Ishikawa (cell line): Measurements from ENCODE around the gene RFNG.

ENCODE experiments used
- CEBPB ChIP-seq: IDR thresholded peaks from 2 replicates; pipeline ENCODE4 v1.6.1; 2012
- CREB1 ChIP-seq: IDR thresholded peaks from 2 replicates; pipeline ENCODE4 v1.6.1; 2012; ENCODE audit warnings: low read depth
- EGR1 ChIP-seq: IDR thresholded peaks from 2 replicates; pipeline ENCODE4 v1.6.1; 2012
- EP300 ChIP-seq: IDR thresholded peaks from 2 replicates; pipeline ENCODE4 v1.6.1; 2012; ENCODE audit warnings: borderline replicate concordance
- FOXM1 ChIP-seq: IDR thresholded peaks from 2 replicates; pipeline ENCODE4 v1.6.1; 2012; ENCODE audit warnings: low read depth, borderline replicate concordance
- NFIC ChIP-seq: IDR thresholded peaks from 2 replicates; pipeline ENCODE4 v1.6.1; 2012
- RAD21 ChIP-seq: IDR thresholded peaks from 2 replicates; pipeline ENCODE4 v1.6.1; 2012; ENCODE audit warnings: low read depth
- TAF1 ChIP-seq: IDR thresholded peaks from 2 replicates; pipeline ENCODE4 v1.6.1; 2012; ENCODE audit warnings: low read depth, mild to moderate bottlenecking
- TCF12 ChIP-seq: IDR thresholded peaks from 2 replicates; pipeline ENCODE4 v1.6.1; 2012; ENCODE audit warnings: low read depth
- TEAD4 ChIP-seq: IDR thresholded peaks from 2 replicates; pipeline ENCODE4 v1.6.1; 2012
- YY1 ChIP-seq: IDR thresholded peaks from 2 replicates; pipeline ENCODE4 v1.6.1; 2012; ENCODE audit warnings: low read depth
- ZBTB7A ChIP-seq: IDR thresholded peaks from 2 replicates; pipeline ENCODE4 v1.6.1; 2012; ENCODE audit warnings: low read depth
- TF ChIP-seq, protein P1 (sequence below): IDR thresholded peaks from 2 replicates; pipeline ENCODE4 v1.6.1; 2012
- TF ChIP-seq, protein P2 (sequence below): IDR thresholded peaks from 2 replicates; pipeline ENCODE4 v1.6.1; 2012
- TF ChIP-seq, protein P3 (sequence below): IDR thresholded peaks from 2 replicates; pipeline ENCODE4 v1.6.1; 2012; ENCODE audit warnings: low read depth, mild to moderate bottlenecking

The RFNG gene, protein sequence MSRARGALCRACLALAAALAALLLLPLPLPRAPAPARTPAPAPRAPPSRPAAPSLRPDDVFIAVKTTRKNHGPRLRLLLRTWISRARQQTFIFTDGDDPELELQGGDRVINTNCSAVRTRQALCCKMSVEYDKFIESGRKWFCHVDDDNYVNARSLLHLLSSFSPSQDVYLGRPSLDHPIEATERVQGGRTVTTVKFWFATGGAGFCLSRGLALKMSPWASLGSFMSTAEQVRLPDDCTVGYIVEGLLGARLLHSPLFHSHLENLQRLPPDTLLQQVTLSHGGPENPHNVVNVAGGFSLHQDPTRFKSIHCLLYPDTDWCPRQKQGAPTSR

DNA sequence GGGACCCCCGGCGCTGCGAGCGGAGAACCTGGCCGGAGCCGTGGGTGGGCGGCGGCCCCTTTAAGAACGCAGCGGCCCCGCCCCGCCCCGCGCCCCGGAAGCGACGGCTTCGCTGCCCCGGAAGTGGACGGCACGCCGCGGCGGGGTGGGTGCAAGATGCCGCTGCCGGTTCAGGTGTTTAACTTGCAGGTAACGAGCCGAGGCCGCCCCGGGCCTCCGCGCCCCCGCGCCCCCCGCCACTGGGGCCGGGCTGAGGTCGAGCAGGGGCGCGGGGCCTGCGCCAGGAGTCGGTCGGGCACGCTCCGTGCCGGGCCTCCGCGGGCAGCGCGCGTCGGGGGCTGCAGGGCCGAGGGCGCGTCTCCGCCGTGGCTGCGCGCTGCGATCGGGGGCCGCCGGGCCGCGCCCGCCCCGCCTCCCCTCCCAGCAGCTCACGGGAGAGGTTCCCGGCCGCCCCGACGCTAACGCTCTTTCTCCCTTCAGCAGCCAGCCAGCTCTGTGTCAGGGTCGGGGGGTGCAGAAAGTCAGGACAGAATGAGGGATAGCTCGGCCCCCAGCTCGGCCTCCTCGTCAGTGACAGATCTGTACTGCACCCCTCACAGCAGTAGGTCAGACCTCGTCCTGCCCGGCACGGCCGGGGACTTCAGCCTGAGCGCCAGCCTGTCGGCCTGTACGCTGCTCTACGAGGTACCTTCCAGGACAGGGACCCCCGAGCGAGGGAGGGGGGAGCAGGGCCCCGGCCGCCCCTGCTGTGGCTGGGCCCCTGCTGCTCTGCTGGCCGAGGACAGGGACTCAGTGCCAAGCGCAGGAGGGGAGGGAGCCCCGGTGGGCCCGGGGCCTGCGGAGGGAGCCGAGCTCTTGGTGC lies at the start of gene RFNG, which contains the start of gene GPS1:
RFNG (minus strand) TSS at position 36 of the 862 bp plus-strand sequence. CDS start 45 bp downstream, outside the sequence.
GPS1 (plus strand) TSS at position 123 of the 862 bp plus-strand sequence; CDS start at position 157, 34 bp downstream.
- TF ChIP-seq CEBPB (no peak), YY1 (peak; percentile 71; the same call in 1 of the 2 replicates), ZBTB7A (0 out of 2 replicates have a peak, but pooled peaks have one; percentile 8), TCF12 (no peak), EGR1 (peak; percentile 34; the same call in 1 of the 2 replicates), TAF1 (peak; percentile 71)
- TF ChIP-seq, protein P1, sequence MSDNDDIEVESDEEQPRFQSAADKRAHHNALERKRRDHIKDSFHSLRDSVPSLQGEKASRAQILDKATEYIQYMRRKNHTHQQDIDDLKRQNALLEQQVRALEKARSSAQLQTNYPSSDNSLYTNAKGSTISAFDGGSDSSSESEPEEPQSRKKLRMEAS: peak; percentile 52

DNA sequence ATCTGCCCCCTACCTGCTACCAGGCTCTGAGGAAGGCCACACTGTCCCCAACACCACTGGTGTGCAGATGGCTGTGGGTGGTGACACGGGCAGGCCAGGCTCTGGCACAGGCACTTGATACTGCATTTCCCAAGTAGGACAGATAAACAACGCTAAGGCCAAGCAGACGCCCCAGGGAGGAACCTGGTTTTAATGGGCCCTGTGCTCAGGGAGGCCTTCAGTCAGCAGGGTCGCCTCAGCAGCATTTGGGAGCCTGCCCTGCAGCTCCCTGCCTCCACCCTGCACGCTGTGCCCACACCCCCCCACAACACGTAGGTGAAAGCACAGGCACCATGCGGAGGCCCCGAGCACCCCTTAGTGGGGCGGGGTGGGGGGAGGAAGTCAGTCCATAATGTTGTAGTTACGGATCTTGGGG lies 49.7 kb upstream of the RFNG start:
- TF ChIP-seq ZBTB7A (no peak), YY1 (no peak), NFIC (no peak), CEBPB (no peak), FOXM1 (no peak), TAF1 (no peak), RAD21 (no peak), EP300 (no peak), EGR1 (no peak), TEAD4 (no peak), CREB1 (no peak), TCF12 (no peak)
- TF ChIP-seq, protein P2, sequence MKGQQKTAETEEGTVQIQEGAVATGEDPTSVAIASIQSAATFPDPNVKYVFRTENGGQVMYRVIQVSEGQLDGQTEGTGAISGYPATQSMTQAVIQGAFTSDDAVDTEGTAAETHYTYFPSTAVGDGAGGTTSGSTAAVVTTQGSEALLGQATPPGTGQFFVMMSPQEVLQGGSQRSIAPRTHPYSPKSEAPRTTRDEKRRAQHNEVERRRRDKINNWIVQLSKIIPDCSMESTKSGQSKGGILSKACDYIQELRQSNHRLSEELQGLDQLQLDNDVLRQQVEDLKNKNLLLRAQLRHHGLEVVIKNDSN: no peak
- TF ChIP-seq, protein P1: no peak
- TF ChIP-seq, protein P3, sequence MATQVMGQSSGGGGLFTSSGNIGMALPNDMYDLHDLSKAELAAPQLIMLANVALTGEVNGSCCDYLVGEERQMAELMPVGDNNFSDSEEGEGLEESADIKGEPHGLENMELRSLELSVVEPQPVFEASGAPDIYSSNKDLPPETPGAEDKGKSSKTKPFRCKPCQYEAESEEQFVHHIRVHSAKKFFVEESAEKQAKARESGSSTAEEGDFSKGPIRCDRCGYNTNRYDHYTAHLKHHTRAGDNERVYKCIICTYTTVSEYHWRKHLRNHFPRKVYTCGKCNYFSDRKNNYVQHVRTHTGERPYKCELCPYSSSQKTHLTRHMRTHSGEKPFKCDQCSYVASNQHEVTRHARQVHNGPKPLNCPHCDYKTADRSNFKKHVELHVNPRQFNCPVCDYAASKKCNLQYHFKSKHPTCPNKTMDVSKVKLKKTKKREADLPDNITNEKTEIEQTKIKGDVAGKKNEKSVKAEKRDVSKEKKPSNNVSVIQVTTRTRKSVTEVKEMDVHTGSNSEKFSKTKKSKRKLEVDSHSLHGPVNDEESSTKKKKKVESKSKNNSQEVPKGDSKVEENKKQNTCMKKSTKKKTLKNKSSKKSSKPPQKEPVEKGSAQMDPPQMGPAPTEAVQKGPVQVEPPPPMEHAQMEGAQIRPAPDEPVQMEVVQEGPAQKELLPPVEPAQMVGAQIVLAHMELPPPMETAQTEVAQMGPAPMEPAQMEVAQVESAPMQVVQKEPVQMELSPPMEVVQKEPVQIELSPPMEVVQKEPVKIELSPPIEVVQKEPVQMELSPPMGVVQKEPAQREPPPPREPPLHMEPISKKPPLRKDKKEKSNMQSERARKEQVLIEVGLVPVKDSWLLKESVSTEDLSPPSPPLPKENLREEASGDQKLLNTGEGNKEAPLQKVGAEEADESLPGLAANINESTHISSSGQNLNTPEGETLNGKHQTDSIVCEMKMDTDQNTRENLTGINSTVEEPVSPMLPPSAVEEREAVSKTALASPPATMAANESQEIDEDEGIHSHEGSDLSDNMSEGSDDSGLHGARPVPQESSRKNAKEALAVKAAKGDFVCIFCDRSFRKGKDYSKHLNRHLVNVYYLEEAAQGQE: no peak

DNA sequence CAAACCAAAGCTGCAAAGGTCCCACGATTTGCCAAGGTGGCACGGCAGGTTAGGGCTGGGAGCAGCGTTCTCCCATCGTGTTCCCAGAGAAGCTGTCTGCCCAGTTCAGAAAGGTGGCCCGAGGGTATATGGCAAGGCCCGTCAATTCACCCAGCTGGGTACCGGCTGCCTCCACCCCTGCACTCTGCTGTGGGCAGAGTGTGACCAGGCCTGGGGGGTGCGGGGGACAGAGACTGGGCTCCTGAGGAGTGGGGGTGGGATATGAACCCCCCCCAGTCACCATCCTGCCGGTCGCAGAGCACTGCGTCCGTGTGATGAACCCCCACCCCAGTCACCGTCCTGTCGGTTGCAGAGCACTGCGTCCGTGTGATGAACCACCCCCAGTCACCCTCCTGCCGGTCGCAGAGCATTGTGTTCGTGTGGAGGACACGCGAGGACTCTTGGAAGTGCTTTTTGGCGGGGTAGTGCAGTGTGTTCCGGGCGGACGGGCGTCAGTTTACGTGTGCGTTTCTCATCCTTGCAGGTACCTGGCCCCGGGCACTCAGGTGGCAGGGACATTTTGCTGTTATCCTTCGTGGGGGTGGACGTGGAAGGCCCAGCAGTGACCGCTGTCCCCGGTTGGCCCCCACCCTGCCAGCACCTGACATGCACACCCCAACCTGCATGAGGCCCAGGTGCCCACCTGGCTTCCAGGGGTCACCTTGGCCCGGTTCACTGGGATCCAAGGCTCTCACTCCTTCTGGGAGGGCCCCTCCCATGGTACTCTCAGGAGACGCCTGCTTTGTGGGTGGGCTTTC lies 49.1 kb upstream of the RFNG start:
- TF ChIP-seq TCF12 (no peak), EP300 (no peak), CEBPB (no peak), FOXM1 (no peak), YY1 (no peak), NFIC (no peak), CREB1 (no peak), TAF1 (no peak), EGR1 (no peak), TEAD4 (no peak), ZBTB7A (no peak), RAD21 (no peak)
- TF ChIP-seq, protein P1: no peak
- TF ChIP-seq, protein P3: no peak
- TF ChIP-seq, protein P2: no peak

DNA sequence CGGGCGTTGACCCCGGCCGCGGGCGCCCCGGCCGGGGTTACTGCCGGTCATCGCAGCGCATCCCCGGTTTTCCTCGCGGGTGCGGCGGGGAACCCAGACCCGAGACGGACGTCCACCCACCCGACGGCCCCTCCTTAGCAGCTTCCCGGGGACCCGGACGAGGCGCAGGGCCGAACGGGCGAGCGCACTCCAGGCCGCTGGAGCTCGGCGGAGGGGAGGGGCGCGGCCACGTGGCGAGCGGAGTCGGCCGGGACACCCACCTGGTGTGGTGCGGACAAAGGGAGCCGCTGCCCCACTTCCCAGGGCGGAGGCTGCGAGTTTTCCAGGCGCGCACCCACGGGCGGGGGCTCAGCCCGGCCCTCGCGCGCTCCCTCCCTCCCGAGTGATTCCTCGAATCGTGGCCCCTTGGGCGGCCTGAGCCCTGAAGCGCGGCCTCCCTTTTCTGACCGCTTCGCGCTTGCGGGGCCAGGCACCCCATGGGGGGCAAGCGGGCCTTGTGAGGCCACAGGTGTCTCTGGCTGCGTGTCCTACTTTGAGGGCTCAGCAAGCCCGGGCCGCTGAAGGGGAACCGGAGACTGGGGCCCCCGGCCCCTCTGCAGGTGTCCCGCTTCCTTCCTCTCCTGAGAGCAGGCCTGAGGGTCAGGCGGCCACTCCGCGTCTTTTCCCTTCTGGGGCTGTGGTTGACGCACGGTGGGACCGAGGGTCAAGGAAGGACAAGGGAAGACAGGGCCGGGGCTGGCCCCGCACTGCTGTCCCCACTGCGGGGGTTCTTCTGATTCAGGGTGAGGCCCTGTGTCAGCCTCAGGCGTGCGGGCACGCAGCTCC lies 47.5 kb upstream of the RFNG start:
- TF ChIP-seq, protein P1: peak; percentile 89
- no peak for TF ChIP-seq CREB1
- TF ChIP-seq TCF12: no peak
- TF ChIP-seq, protein P2: peak; percentile 65
- peak; percentile 14; the same call in 1 of the 2 replicates for TF ChIP-seq ZBTB7A
